HUES64 (cell line): Measurements from ENCODE around the gene RYR2.

Experiments used
- H3K27ac ChIP-seq: 2 replicates; pipeline ENCODE4 v1.7.0; 2013; ENCODE audit warnings: low read depth, low read length, inconsistent platforms
- H3K27me3 ChIP-seq: 2 replicates; pipeline ENCODE4 v1.6.1; 2013; ENCODE audit warnings: mild to moderate bottlenecking, low read length; ENCODE audit not compliant: insufficient read depth
- H3K36me3 ChIP-seq: 2 replicates; pipeline ENCODE4 v1.6.1; 2013; ENCODE audit warnings: mild to moderate bottlenecking, low read length; ENCODE audit not compliant: insufficient read depth
- H3K4me1 ChIP-seq: 2 replicates; pipeline ENCODE4 v1.6.1; 2013; ENCODE audit warnings: mild to moderate bottlenecking, low read length, moderate library complexity; ENCODE audit not compliant: insufficient read depth
- H3K4me3 ChIP-seq: 2 replicates; pipeline ENCODE4 v1.5.1; 2013; ENCODE audit warnings: mild to moderate bottlenecking, low read length, moderate library complexity
- H3K9ac ChIP-seq: 2 replicates; pipeline ENCODE4 v1.6.1; 2013; ENCODE audit warnings: mild to moderate bottlenecking, low read depth, low read length
- H3K9me3 ChIP-seq: 2 replicates; pipeline ENCODE4 v1.6.1; 2013; ENCODE audit warnings: low read depth, low read length; ENCODE audit not compliant: insufficient read depth

Gene RYR2

DNA sequence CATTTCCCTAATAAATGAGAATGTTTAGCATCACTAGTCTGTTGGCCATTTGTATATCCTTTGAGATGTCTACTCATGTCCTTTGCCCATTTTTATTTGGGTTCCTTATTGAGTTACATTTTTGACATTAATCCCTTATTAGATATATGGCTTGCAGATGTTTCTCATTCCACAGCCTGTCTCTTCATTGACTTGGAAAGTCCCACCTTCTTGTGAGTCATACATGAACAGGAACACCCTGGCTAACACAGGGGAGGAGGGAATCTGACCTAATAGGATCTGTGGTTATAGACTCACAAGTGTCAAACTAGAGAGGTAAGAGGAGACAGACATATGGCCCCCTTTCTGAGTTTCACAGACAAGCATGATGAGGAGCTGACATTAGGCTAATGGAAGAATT is 837.2 kb downstream of the RYR2 start:
- Histone ChIP-seq H3K27ac (no peak overlapping the region), H3K27me3 (no peaks in the 10 kb centered on the region), H3K4me3 (no peak overlapping the region), H3K36me3 (no peaks in the 10 kb centered on the region), H3K4me1 (peaks cover 3% of the 10 kb centered on the region; the same call in 1 of the 2 replicates), H3K9ac (no peak overlapping the region), H3K9me3 (no peaks in the 10 kb centered on the region)
